Adipocyte (in vitro differentiated cells): ENCODE results near the gene MICAL2.

Experiments used
- DNase-seq: peaks from one replicate; pipeline ENCODE4 v3.0.0-alpha.2; 2015; ENCODE audit warnings: low read depth
- H3K27me3 ChIP-seq: replicated peaks from 2 replicates; pipeline ENCODE4 v1.7.0; 2013; ENCODE audit warnings: mild to moderate bottlenecking, low read length, moderate library complexity; ENCODE audit not compliant: control insufficient read depth, insufficient read depth
- H3K36me3 ChIP-seq: 2 replicates; pipeline ENCODE4 v1.7.0; 2013; ENCODE audit warnings: low read length, mild to moderate bottlenecking, moderate library complexity; ENCODE audit not compliant: control insufficient read depth, insufficient read depth, severe bottlenecking
- H3K4me1 ChIP-seq: 2 replicates; pipeline ENCODE4 v1.7.0; 2013; ENCODE audit warnings: mild to moderate bottlenecking, low read length, moderate library complexity; ENCODE audit not compliant: control insufficient read depth, insufficient read depth
- H3K4me3 ChIP-seq: 2 replicates; pipeline ENCODE4 v1.7.0; 2013; ENCODE audit warnings: mild to moderate bottlenecking, low read length, moderate library complexity
- H3K9ac ChIP-seq: 2 replicates; pipeline ENCODE4 v1.7.0; 2013; ENCODE audit warnings: mild to moderate bottlenecking, low read length, moderate library complexity
- H3K9me3 ChIP-seq: 2 replicates; pipeline ENCODE4 v1.7.0; 2013; ENCODE audit warnings: mild to moderate bottlenecking, low read length, moderate library complexity; ENCODE audit not compliant: control insufficient read depth

MICAL2 gene

DNA sequence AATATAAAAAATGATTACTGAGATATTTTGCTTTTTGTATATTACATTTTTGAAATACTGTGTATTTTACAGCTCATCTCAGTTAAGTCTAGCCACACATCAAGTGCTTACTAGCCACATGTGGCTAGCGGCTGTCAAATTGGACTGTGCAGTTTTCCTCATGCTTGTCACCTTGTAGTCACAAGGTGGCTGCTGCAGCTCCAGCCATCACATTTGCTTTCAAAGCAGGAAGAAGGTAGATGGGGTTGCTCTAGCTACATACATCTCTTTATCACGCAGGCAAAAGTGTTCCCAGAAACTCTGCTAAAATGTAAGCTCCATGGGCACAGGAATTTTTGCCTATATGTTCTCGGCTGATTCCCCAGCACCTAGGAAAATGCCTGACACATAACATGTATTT, 61.5 kb downstream of the MICAL2 start:
- no peak overlapping the region for H3K9ac ChIP-seq
- no peak overlapping the region for H3K4me3 ChIP-seq
- peaks cover 15% of the 10 kb centered on the region for H3K4me1 ChIP-seq
- H3K27me3 ChIP-seq = no peaks in the 10 kb centered on the region
- H3K9me3 ChIP-seq = peaks cover 3% of the 10 kb centered on the region
- H3K36me3 ChIP-seq = peaks cover 3% of the 10 kb centered on the region
- no peak for DNase-seq

DNA sequence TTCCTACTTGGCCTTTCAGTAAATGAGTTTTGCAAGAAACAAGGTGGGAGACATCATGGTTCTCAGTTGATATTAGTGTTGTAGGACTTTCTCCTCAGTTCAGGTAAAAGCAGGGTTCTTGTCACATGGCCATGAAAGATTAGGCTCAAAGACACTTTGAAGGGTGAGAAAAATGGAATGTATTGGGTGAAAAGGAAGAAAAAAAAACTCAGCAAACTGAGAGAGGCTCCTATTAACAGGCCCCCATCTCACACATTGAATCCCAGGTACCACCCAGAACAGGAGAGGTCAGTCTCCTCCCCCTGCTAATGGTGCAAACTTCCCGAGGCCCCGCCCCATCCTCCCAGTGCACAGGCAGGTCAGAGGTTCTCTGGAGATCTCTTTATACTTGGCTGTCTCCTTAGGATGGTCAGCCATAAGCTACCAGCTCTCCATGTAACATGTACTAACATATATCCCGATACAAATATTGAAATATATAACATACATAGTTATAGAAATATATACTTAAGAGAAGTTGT, 62.2 kb downstream of the MICAL2 start:
- peaks cover 17% of the 10 kb centered on the region for H3K4me1 ChIP-seq
- no peaks in the 10 kb centered on the region for H3K27me3 ChIP-seq
- no peak overlapping the region for H3K4me3 ChIP-seq
- no peak for DNase-seq
- H3K9me3 ChIP-seq = peaks cover 3% of the 10 kb centered on the region
- H3K9ac ChIP-seq = no peak overlapping the region
- peaks cover 3% of the 10 kb centered on the region for H3K36me3 ChIP-seq

- Histone ChIP-seq H3K9ac (no peak overlapping the region), H3K9me3 (peaks cover 3% of the 10 kb centered on the region), H3K4me1 (peaks cover 23% of the 10 kb centered on the region), H3K36me3 (peaks cover 3% of the 10 kb centered on the region), H3K27me3 (no peaks in the 10 kb centered on the region), H3K4me3 (no peak overlapping the region)
- no peak for DNase-seq
These were observed 62.7 kb downstream of the MICAL2 start for GRCh38 chr11:12173111-12173510.

DNA sequence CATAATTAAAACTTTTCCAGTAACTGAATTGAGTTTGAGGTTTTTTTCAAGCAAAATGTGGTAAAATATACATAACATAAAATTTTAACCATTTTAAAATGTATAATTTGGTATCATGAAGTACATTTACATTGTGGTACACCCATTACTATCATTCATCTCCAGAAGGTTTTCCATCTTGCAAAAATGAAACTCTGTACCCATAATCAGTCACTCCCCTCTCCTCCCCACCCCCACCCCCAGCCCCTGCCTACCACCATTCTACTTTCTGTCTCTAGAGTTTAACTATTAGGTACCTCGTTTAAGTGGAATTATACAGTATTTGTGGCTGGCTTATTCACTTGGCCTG, 63.7 kb downstream of the MICAL2 start:
- DNase-seq = no peak

DNA sequence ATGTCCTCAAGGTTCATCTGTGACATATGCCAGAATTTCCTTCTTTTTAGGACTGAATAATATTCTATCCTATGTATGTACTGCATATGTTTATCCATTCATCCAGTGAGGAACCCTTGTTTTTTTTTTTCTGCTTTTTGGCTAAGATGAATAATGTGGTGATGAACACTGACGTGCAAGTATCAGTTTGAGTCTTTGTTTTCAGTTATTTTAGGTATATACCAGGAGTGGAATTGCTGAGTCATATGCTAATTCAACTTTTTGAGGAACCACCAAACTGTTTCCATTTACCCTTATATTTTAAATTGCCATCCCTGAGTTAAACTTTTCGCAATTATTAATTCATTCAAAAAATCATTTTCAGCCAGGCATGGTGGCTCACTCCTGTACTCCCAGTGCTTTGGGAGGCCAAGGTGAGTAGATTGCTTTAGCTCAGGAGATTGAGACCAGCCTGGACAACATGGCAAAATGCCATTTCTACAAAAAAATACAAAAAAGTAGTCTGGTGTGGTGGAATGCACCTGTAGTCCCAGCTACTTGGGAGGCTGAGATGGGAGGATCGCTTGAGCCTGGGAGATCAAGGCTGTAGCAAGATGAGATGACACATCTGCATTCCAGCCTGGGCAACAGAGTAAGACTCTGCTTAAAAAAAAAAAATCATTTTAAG, 64.2 kb downstream of the MICAL2 start:
- no peak overlapping the region for H3K4me3 ChIP-seq
- peaks cover 3% of the 10 kb centered on the region for H3K36me3 ChIP-seq
- peaks cover 26% of the 10 kb centered on the region for H3K4me1 ChIP-seq
- no peak overlapping the region for H3K9ac ChIP-seq
- peak; percentile 50 for DNase-seq
- no peaks in the 10 kb centered on the region for H3K27me3 ChIP-seq
- peaks cover 3% of the 10 kb centered on the region for H3K9me3 ChIP-seq

More for the DNA sequence above, 63.7 kb downstream of the MICAL2 start:
- H3K36me3 ChIP-seq = peaks cover 3% of the 10 kb centered on the region
- no peaks in the 10 kb centered on the region for H3K27me3 ChIP-seq
- peaks cover 26% of the 10 kb centered on the region for H3K4me1 ChIP-seq
- H3K9me3 ChIP-seq = peaks cover 3% of the 10 kb centered on the region
- no peak overlapping the region for H3K4me3 ChIP-seq
- H3K9ac ChIP-seq = no peak overlapping the region

DNA sequence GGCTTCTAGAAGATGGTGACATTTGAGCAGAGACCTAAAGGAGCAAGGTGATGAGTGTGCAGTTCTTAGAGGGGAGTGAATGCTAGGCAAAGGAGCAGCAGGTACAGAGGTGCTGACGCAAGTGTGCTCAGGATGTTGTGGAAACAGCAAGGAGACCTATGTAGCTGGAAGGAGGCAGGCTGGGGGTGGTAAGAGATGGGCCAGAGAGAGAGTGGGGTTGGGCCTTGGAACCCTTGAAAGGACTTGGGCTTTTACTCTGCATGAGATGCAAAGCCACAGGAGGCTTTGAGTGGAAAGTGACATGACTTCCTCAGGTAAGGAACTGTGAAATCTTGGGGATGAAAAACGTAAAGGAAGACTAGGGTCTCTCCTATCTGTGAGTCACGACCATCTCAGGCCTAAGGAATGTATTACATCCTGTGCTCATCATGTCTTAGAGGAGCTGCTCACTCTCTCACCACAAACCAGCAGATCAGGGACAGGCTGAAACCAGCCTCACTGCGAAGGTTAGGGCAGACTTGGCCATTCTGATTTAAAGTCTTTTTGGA, 65.4 kb downstream of the MICAL2 start:
- peak; percentile 69 for DNase-seq
- H3K9me3 ChIP-seq = peaks cover 3% of the 10 kb centered on the region
- no peaks in the 10 kb centered on the region for H3K27me3 ChIP-seq
- H3K4me1 ChIP-seq = peaks cover 21% of the 10 kb centered on the region
- H3K9ac ChIP-seq = no peak overlapping the region
- no peak overlapping the region for H3K4me3 ChIP-seq
- peaks cover 3% of the 10 kb centered on the region for H3K36me3 ChIP-seq

DNA sequence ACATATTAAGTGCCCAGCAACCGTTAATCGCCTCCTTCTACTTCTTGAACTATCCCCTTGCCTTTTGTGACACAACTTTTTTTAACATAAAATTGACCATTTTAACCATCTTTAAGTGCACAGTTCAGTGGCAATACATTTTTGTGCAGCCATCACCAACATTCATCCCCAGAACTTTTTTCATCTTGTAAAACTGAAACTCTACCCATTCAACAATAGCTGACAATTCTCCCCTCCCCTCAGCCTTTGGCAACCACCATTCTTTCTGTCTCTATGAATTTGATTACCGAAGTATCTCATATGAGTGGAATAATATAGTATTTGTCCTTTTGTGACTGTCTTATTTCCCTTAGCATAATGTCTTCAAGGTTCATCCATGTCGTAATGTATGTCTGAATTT, 66.0 kb downstream of the MICAL2 start:
- DNase-seq = no peak
- no peak overlapping the region for H3K4me3 ChIP-seq
- peaks cover 3% of the 10 kb centered on the region for H3K36me3 ChIP-seq
- H3K27me3 ChIP-seq = no peaks in the 10 kb centered on the region
- no peak overlapping the region for H3K9ac ChIP-seq
- peaks cover 3% of the 10 kb centered on the region for H3K9me3 ChIP-seq
- peaks cover 15% of the 10 kb centered on the region for H3K4me1 ChIP-seq

DNA sequence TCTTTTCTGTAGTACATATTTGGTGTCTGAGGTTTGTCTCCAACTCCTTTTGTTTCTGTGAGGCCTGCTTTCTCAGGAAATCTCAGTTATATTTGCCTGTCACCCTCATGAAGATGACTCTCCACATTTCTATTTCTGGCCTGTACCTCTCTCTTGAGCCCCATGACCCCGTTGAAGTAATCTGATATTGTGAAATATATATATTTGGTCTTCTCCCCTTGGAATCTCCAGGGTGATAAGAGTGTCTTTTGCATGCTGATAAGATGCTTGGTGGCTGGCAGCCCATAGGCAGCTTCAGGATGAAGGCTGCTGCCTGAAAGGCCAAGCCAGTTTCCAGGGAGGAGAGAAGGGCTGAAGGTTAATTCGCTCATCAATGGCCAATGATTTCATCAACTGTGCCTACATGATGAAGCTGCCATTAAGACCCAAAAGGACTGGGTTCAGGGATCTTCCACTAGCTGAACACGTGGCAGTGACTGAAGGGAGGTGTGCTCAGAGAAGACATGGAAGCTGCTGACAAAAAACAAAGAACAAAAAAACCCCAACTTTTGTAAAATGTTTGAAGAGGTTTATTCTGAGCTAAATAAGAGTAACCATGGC, 67.4 kb downstream of the MICAL2 start:
- Histone ChIP-seq H3K9ac (peak overlapping the region; percentile 27), H3K4me1 (peaks cover 23% of the 10 kb centered on the region), H3K9me3 (no peaks in the 10 kb centered on the region), H3K4me3 (no peak overlapping the region), H3K36me3 (no peaks in the 10 kb centered on the region), H3K27me3 (no peaks in the 10 kb centered on the region)
- no peak for DNase-seq

GRCh38 chr11:12179019-12179418, 68.6 kb downstream of the MICAL2 start:
- H3K27me3 ChIP-seq = no peaks in the 10 kb centered on the region
- no peak for DNase-seq

DNA sequence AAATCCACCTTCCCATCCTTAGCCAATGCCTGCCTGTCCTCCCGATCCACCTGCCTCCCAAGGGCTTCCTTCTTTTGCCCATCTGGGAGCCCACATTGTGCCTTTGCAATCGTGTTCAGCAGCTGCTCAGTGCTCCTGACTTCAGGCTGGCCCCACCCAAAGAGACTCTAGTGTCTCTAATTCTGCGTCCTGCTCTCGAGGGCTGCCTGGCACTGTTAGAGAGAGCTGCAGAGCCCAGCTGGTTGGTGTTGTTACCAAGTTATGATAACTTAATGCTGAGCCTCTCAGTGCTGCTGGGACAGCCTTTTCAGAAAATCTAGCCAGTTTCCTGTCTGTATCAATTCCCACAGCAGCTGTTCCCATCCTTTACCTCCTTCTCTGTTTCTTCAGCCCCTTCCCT, 69.1 kb downstream of the MICAL2 start:
- no peak overlapping the region for H3K4me3 ChIP-seq
- no peak for DNase-seq
- H3K27me3 ChIP-seq = no peaks in the 10 kb centered on the region
- no peak overlapping the region for H3K9ac ChIP-seq
- no peaks in the 10 kb centered on the region for H3K36me3 ChIP-seq
- peaks cover 32% of the 10 kb centered on the region for H3K4me1 ChIP-seq
- H3K9me3 ChIP-seq = no peaks in the 10 kb centered on the region

More at GRCh38 chr11:12179019-12179418, 68.6 kb downstream of the MICAL2 start:
- Histone ChIP-seq H3K36me3 (no peaks in the 10 kb centered on the region), H3K9me3 (no peaks in the 10 kb centered on the region), H3K4me3 (no peak overlapping the region), H3K9ac (no peak overlapping the region), H3K4me1 (peaks cover 32% of the 10 kb centered on the region)

DNA sequence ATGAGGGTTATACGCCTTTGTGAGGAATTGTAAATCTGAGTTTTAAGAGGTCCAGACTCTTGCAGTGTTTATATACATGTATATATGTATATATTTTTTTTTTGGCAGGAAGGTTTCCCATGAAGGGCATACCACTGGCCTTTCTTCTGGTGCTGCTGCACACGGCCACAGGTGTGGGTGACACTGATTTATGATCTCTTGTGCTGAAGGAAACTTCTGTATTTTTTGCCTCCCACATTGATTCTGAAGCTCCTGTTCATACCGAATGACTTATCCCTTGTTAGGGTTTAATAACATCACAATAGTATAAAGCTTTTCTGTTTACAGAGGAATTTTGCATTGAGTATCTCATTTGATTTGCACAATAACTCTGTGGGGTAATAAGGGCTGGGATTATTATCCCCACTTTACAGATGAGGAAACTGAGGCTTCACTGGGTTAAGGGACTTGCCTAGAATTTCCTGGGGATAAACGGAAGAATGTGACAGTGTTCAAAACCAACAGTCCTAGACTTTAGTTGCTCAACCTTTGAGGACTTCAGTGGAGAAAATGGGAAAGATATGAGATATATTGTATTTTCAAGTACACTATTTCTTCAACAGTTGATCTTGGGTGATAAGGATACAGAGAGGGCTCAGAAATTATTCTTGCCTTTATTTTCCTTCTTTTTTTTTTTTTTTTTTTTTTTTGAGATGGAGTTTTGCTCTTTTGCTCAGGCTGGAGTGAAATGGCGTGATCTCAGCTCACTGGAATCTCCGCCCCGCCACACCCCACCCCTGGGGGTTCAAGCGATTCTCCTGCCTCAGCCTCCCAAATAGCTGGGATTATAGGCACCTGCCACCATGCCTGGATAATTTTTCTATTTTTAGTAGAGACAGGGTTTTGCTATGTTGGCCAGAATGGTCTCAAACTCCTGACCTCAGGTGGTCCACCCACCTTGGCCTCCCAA, 70.1 kb downstream of the MICAL2 start:
- Histone ChIP-seq H3K36me3 (no peaks in the 10 kb centered on the region), H3K9me3 (no peaks in the 10 kb centered on the region), H3K9ac (no peak overlapping the region), H3K4me1 (peaks cover 32% of the 10 kb centered on the region), H3K27me3 (no peaks in the 10 kb centered on the region), H3K4me3 (no peak overlapping the region)
- peak; percentile 30 for DNase-seq
